ENCODE data around the gene GJA4.

The GJA4 gene

DNA sequence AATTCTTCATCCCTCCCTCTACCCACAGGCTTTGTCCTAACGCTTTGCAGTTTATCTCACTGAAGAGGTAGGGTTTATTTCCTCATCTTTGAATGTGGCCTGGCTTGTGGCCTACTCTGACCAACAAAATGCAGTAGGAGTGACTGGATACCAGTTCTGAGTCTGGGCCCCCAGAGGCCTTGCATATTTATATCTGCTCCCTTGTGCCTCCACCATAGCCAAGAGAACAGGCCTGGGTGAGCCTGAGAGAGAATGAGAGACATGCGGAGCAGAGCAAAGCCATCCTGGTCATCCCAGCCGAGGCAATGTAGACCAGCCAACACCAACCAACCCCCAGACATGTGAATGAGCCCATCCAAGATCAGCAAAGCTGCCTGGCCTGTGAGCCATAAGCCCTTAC lies 36.5 kb downstream of the GJA4 start:
- in situ Hi-C loops (cut with MboI; ENCODE audit: low sequenced_read_pairs), result no loop called here

- in situ Hi-C loops (cut with MboI; ENCODE audit: low sequenced_read_pairs), result no loop called here
Observed at GRCh38 chr1:34831721-34832246, 39.0 kb downstream of the GJA4 start.

DNA sequence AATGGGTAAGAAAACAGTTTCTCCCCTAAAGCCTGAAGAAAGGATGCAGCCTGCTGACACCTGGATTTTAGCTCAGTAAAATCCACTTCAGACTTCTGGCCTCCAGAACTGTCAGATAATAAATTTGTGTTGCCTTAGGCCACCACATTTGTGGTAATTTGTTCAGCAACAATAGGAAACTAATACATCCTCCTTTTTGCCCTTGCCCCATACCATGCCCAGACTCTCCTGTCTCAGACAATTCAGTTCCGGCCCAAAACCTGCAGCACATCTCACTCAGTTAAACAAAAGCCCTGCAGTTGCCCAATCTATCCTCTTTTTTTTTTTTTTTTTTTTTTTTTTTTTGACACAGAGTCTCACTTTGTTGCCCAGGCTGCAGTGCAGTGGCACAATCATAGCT lies 40.9 kb downstream of the GJA4 start:
- in situ Hi-C loops (cut with MboI; ENCODE audit: low sequenced_read_pairs), result no loop called here

DNA sequence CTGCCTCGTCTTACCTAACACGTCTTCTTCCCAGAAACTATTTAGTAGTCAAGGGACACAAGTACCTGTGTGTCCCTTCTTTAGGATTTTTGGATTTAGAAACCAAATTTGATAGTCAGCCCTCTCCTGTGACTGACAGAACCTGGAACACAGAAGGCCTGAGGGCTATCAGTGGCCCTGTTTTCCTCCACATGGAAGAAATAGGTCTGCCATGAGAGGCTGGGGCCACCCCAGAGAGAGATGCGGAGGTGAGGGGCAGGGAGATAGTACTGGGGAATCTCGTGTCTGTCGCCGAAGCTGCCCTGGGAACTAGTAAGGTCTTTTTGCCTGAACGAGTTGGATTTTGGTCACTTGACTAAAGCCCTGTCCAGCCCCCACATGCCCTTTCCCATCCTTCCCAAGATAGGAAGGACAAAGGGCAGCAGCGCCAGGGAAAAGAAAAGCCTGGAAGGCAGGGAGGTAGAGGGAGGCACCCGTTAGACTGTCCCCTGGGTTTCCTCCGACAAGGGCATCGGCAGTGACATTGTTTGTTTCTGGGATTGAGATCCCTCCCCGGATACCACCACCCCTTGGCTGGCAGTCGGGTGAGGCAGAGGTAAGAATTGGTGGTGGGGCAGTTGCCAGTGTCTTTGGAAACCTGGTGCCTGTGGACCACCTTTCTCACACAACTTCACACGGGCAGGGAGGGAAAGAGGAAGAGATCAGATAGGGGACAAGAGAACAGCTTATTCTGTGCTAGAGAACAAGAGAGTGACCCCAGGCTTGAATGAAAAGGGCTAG lies 46.9 kb downstream of the GJA4 start:
- in situ Hi-C loops (cut with MboI; ENCODE audit: low sequenced_read_pairs), result no loop called here

DNA sequence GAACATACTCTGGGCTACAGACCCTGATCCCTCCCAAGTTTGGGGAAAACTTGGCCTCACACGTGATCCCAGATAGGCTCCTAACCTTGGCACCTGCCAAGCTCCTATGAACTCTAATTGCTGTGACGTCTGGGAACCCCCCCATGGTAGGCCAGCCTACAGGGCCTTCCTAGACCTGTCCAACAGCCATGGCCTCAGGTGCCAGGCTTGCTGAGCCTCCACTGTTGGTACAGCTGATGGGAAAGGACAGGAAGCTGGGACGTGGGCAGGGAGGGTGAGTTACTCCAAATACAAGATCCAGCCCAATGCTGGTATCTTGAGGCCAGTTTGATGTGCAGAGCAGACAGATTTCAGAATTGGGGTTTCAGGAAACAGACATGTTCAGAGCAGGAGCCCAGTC lies 47.6 kb downstream of the GJA4 start:
- in situ Hi-C loops (cut with MboI; ENCODE audit: low sequenced_read_pairs), result no loop called here

DNA sequence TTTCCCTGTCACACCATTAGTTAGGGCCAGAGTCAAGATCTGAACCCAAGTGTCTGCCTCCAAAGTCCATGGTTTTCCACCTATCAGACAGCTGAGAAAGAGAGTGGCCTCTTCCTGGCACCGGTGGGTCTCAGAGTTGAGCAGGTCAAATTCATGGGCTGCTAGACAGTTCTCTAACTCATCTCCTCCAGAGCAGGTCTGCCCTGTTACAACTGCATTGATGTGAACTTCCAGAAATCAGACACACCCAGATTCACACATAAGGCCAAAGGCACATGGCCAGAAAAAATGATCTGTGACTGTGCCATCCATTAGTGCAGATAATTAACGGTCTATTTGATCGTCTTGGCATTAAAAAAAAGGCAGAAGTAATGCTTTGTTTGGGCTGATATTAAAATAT lies 49.3 kb downstream of the GJA4 start:
- in situ Hi-C loops (cut with MboI; ENCODE audit: low sequenced_read_pairs), result no loop called here

- in situ Hi-C loops (cut with MboI; ENCODE audit: low sequenced_read_pairs), result no loop called here
Observed at GRCh38 chr1:34842952-34843371, 50.2 kb downstream of the GJA4 start.

DNA sequence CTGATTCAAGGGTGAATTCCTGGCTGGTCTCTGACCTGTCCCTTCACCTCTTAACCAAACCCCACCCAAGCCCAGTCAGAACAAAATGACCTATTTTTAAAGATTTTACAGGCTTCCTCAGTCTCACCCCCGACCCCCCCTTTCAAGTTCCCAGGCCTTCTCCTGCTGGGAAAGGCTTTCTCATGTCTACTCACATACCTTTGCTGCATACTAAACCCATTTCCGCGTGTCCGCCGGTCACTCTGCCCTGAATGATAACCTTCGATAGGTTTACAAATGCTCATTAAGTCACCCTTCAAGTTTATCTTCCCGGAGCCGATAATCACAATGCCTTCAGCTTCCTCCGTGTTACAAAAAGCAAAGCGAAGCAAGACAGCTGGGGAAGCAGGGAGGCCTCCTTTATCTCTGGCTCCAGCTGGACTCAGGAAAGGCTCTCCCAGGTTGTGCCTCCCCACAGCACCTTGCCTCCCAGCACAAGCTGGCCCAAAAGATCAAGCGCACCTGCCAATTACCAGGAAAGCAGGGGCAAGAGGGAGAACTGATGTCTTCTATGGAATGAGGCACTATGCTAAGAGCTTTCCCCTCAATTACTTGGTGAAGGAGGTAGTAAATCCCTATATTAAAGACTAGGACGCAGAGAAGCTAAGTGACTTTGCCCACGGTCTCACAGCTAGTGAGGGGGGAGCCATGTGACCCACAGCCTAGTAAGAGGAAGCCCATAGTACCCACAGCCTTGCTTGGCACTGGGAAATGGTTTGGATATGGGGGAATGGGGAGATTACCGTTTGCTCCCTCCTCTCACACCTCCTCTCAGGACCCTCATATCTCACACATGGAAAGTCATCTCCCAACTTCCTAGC lies 50.8 kb downstream of the GJA4 start:
- in situ Hi-C loops (cut with MboI; ENCODE audit: low sequenced_read_pairs), result no loop called here

DNA sequence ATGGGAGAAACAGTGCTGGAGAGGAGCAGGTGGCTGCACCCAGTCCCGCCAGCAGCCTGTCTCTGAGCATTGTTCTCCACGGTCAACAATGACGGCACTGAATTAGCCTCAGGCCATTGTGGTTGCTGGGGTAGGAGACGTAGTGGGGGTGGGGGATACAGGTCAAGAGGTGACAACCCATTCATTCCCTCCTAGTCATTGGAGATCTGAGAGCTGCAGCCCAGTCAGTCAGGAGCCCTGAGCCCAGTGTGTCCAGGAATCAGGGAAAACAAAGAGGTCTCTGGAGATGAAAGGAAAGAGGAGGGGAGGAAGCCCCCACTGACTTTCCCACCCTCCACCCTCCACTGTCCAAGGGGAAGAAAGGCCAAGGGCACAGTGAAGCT lies 51.4 kb downstream of the GJA4 start:
- in situ Hi-C loops (cut with MboI; ENCODE audit: low sequenced_read_pairs), result no loop called here

All from HL-60/S4 (cell line).